Neural progenitor cell (in vitro differentiated cells): ENCODE data around the gene CELF4.

Experiments
- EZH2 ChIP-seq: fragments of 200-600 bp; sonication (generic); IDR thresholded peaks from 2 replicates; pipeline ENCODE4 v1.6.1; 2017; ENCODE audit warnings: antibody characterized with exemption, mild to moderate bottlenecking, moderate library complexity
- EZH2phosphoT487 ChIP-seq: fragments of 200-600 bp; sonication (generic); IDR thresholded peaks from 2 replicates; pipeline ENCODE4 v1.6.1; 2017; ENCODE audit warnings: antibody characterized with exemption
- TF ChIP-seq, protein P1 (sequence below): fragments of 200-600 bp; sonication (generic); IDR thresholded peaks from 2 replicates; pipeline ENCODE4 v1.5.1; 2017; ENCODE audit warnings: antibody characterized with exemption, mild to moderate bottlenecking

- TF ChIP-seq, protein P1, sequence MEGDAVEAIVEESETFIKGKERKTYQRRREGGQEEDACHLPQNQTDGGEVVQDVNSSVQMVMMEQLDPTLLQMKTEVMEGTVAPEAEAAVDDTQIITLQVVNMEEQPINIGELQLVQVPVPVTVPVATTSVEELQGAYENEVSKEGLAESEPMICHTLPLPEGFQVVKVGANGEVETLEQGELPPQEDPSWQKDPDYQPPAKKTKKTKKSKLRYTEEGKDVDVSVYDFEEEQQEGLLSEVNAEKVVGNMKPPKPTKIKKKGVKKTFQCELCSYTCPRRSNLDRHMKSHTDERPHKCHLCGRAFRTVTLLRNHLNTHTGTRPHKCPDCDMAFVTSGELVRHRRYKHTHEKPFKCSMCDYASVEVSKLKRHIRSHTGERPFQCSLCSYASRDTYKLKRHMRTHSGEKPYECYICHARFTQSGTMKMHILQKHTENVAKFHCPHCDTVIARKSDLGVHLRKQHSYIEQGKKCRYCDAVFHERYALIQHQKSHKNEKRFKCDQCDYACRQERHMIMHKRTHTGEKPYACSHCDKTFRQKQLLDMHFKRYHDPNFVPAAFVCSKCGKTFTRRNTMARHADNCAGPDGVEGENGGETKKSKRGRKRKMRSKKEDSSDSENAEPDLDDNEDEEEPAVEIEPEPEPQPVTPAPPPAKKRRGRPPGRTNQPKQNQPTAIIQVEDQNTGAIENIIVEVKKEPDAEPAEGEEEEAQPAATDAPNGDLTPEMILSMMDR, result no peak
- TF ChIP-seq EZH2phosphoT487 (no peak), EZH2 (no peak)
Observed at GRCh38 chr18:37422596-37422995, 143.0 kb downstream of the CELF4 start.
